Measurements from ENCODE around the gene ADARB2.
"Not testable (repeated sequence)": the region's sequence is repeated elsewhere in the genome, so short reads cannot be mapped to it uniquely, and the experiment has no call there.

Gene ADARB2

GRCh38 chr10:1538531-1539061, 198.7 kb downstream of the ADARB2 start:
- no peak for DNase-seq

DNA sequence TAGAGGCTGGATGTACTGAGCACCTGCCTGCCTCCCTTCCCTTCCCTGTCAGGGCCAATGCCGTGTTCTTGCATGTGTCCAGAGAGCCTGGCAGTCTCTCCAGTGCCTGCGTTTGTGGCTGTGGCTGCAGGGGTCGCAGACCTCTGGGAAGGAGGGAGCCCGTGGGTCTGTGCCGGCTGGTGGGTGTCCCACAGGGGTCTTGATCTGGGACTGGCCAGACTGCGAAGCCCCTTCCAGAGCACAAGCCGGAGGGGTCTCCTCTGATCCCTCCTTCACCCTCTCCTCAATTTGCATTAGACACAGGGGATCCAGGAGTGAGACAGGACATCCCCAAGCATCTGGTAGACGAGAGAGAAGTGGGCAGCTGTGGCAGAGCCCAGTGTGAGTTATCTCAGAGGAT, 199.2 kb downstream of the ADARB2 start:
- DNase-seq = no peak

GRCh38 chr10:1537449-1537848, 199.9 kb downstream of the ADARB2 start:
- not testable (repeated sequence) for DNase-seq

- DNase-seq = no peak
Measured at GRCh38 chr10:1536341-1536740, 201.0 kb downstream of the ADARB2 start.

DNA sequence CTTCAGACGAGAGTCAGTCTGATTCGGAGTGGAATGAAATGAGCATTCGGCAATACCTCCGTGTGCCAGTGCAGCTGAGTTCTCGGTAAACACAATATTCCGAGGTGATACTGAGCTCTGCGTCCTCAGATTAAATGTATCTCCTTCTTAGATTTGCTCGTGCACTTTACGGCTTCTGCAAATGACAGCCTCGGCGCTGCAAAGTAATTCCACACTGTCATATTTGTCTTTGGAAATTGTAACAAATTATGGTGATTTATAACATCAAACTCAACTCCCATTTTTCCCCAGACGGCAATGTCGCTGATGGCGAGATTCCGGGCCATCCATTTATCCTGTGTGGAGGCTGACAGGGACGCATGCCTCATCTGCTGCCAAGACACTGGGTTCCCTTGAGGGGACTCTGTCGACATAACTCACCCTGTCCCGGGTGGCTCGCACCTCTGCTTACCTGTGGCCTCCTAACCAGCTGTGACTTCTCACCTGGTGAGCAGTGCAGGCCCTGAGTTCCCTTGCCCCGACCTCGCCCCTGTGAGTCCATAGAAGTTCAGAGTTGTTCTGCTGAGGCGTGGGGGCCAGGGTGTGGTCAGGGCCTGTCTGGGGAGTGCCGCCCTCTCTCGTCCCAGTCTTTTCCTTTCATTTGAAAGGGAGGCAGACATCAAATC, 201.9 kb downstream of the ADARB2 start:
- DNase-seq = no peak

- DNase-seq = no peak
Measured at GRCh38 chr10:1534820-1535219, 202.5 kb downstream of the ADARB2 start.

GRCh38 chr10:1532636-1533035, 204.7 kb downstream of the ADARB2 start:
- DNase-seq = no peak

DNA sequence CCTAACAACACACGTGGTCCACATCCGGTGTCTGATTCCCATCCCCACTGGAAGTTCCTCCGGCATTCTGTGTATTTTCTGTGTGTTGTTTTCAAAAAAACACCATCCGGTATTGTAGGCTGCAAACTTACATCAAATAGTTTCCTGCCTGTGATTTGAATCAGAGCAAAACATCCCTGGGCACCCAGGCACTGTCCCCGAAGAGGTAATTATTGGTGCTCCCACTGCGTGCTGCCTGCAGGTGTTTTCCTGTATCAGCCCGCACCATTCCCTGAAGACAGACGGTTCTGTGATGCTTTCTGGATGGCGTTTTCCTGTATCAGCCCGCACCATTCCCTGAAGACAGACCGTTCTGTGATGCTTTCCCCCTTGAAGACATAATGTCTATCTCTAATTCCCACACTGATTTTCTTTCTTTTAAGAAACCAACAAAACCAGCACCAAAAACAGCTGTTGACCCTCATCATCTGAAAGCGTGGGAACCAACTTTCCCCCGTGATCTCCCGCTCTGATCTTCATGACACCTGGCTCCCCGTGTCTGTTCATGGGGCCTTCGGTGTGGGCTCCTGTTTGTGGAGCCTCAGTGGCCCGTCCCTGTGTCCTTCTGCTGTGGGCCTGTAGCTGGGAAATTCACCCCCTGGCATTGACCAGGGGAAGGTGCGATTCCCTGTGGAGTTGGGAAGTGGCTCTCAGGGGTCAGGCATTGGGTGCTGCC, 205.3 kb downstream of the ADARB2 start:
- DNase-seq = no peak

GRCh38 chr10:1530871-1531517, 206.3 kb downstream of the ADARB2 start:
- DNase-seq = no peak

GRCh38 chr10:1529806-1530413, 207.4 kb downstream of the ADARB2 start:
- no peak for DNase-seq

- DNase-seq = no peak
Measured at GRCh38 chr10:1527951-1528350, 209.4 kb downstream of the ADARB2 start.

DNA sequence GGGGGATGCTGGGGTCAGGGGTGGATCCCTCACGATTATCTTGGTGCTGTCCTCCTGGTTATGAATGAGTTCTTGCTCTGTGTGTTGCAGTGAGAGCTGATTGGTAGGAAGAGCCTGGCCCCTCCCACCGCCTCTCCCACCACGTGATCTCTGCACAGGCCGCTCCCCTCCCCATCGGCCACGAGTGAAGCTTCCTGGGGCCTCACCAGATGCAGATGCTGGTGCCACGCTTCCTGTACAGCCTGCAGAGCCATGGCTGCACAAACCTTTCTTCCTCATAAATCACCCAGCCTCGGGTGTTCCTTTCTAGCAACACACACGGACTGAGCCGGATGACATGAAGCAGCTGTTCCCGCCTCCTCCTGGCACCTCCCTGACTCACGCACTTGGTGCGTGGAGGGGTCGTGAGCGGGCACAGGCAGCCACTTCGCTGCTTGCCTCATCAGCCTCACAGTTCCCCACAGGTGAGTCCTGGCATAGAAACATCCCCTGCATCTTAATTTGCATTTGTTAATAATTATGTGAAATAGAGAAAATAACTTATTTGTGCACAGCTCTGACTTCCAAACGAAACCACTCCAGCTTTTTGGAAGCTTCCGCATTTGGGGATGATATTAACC, 210.8 kb downstream of the ADARB2 start:
- no peak for DNase-seq

GRCh38 chr10:1525354-1526162, 211.8 kb downstream of the ADARB2 start:
- no peak for DNase-seq

GRCh38 chr10:1524540-1524939, 212.8 kb downstream of the ADARB2 start:
- DNase-seq = peak; percentile 55

DNA sequence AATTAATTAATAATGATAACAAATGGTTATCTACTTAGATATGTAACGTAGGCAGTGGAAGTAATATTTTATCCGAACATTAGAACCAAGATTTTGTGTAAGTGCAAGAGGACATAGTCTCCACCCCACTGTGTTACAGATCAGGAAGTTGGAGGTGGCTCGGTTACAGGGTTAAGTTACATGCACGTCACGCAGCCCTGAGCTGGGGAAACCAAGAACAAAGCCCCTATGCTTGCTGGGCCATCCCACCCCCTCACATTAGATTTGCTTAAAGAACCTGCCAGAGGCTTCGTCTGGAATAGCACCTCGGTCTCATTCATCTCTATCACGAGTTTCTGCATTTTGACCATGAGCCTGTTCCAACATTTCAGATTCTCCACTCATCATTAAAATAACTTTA, 214.1 kb downstream of the ADARB2 start:
- DNase-seq = no peak

DNA sequence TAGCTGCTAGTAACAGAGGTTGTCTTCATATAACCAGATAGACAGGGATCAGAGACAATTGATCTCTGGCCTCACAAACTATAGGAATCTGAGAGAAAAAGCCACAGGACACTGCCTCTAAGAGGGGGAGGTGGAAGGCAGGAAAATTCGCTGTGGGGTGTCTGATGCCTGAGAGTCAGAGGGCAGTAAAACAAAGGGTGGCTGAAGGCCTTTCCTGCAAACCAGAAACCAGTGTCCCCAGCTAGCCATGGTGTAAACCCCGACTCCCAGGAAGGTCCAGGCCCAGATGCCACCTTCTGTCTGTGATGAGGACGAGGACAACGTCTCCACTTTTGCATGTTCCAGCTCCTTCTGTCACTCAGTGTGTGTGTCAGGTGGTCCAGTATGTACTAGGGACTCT, 215.1 kb downstream of the ADARB2 start:
- no peak for DNase-seq

DNA sequence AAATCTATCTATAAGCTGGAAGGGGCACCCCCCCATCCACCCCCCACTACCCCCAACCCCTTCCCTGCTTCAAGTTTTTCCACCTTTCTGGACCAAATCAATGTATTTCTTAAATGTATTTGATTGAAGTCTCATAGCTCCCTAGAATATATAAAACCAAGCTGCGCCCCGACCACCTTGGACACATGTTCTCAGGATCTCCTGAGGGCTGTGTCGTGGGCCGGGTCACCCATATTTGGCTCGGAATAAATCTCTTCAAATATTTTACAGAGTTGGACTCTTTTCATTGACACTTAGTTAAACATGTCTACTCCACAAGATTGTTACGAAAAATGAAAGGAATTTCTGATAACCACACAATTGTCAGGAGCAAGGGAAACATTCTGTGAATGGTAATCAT, 215.6 kb downstream of the ADARB2 start:
- DNase-seq = no peak

DNA sequence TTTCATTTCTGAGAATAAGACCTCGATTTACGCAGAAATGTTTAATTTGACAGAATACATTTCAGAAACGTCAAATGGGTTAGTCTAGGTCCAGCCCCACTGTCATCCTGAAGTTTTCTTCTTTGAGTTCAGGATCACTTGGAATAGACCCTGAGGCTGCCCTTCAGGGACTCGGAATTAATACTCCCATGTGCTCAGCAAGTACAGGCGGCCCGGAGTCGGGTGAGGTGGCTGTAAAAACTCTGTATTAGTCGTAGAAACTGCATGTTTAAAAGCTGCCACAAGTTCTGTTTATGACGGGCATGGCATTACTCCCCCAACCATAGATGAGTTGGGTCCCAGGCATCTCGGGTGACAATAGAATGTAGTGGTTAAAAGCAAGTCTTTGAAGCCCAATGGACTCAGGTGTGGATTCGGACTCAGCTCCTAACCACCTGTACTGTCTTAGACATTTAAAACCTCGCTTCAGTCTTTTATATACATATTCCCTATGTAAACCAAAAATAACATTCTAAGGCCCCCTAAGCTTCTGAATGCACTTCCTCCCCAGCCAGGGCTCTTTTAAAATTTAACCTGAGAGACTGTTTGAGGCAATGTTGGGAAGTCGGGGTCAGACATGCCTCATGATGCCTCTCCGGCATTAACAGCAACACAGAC, 216.3 kb downstream of the ADARB2 start:
- DNase-seq = no peak

GRCh38 chr10:1519391-1519790, 217.9 kb downstream of the ADARB2 start:
- no peak for DNase-seq

DNA sequence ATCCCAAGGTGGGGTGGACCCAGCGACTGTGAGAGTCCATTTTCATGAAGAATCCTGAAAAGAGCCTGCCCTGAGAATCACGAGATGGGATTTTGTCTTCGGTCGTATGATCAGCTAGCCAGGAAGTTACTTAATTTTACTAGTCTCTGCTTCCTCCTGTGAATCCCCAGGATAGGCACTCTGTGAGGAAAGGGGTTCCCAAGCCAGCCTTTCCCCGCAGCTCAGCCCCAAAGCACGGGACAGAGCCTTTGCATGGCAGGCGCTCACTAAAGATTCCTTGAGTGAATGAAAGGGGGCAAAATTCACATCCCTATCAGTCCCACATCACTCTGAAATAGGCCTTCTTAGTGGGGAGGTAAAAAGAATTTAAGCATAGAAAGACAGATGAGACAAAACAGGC, 219.6 kb downstream of the ADARB2 start:
- DNase-seq = no peak

DNA sequence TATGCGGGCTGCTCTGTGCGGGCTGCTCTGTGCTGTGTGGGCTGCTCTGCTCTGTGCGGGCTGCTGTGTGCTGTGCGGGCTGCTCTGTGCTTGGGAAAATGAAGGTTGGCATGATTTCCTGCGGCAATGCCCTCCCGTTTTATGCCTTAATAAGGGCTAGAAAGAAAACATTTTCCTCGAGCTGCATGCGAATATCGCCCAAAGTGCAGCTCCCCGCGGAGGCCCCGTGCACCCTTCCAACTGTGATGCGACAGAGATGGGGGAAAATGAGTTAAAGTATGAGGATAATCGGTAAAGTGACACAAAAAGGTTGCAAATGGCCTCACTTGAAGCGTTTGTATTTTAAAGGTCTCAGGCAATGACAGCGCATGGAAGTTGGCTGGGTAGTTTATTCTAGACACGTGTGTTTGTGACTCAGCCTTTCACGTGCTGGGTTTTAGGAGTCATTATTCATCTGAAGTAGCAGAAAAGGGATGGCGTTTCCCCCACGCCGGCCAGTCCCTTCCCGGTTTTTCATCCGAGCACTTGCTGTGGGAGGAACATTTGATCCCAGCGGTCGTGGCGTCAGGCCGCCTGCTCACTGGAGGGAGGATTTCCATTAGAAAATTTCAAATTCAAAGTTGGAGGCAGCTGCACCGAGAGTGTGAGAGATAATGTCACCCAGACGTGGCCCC, 220.7 kb downstream of the ADARB2 start:
- peak; percentile 67 for DNase-seq

All from DMS53 (cell line).